HFF-Myc (cell line): Measurements from ENCODE around the gene SPRN.
"Not testable (repeated sequence)": the region's sequence is repeated elsewhere in the genome, so short reads cannot be mapped to it uniquely, and the experiment has no call there.

Experiments
- DNase-seq: peaks from one replicate; pipeline ENCODE4 v3.0.0-alpha.2; 2011; ENCODE audit warnings: low read depth; ENCODE audit errors: extremely low read depth
- H3K4me3 ChIP-seq: replicated peaks from 2 replicates; pipeline ENCODE4 v1.5.1; 2011; ENCODE audit warnings: low read depth, mild to moderate bottlenecking, control low read depth, low read length
- CTCF ChIP-seq: IDR thresholded peaks from 2 replicates; pipeline ENCODE4 v1.5.1; 2012; ENCODE audit warnings: mild to moderate bottlenecking, low read depth, low read length, control low read depth; ENCODE audit errors: missing control alignments

SPRN gene

GRCh38 chr10:133442967-133443924 is 18.8 kb upstream of the SPRN start:
- H3K4me3 ChIP-seq, result no peak overlapping the region
- DNase-seq, result no peak
- TF ChIP-seq CTCF, result no peak

GRCh38 chr10:133442191-133442966 is 18.0 kb upstream of the SPRN start:
- no peak for TF ChIP-seq CTCF
- no peak overlapping the region for H3K4me3 ChIP-seq
- no peak for DNase-seq

- TF ChIP-seq CTCF, result no peak
- H3K4me3 ChIP-seq, result no peak overlapping the region
- DNase-seq, result no peak
Observed at GRCh38 chr10:133441780-133442179, 17.4 kb upstream of the SPRN start.

GRCh38 chr10:133441356-133441755 is 16.9 kb upstream of the SPRN start:
- H3K4me3 ChIP-seq, result not testable (repeated sequence)

GRCh38 chr10:133440633-133441285 is 16.3 kb upstream of the SPRN start:
- TF ChIP-seq CTCF, result no peak
- no peak for DNase-seq
- H3K4me3 ChIP-seq, result no peak overlapping the region

More at GRCh38 chr10:133441356-133441755, 16.9 kb upstream of the SPRN start:
- not testable (repeated sequence) for DNase-seq

GRCh38 chr10:133439517-133440461 is 15.4 kb upstream of the SPRN start:
- no peak overlapping the region for H3K4me3 ChIP-seq
- no peak for DNase-seq
- TF ChIP-seq CTCF, result no peak
